GM18526 (cell line): ENCODE measurements around the gene PARD6A.

Source experiments
- POLR2A ChIP-seq: IDR thresholded peaks from 3 replicates; pipeline ENCODE4 v1.6.1; 2011; ENCODE audit not compliant: insufficient read length; ENCODE audit errors: extremely low read depth

Gene PARD6A

GRCh38 chr16:67668495-67669157, 7.9 kb downstream of the PARD6A start:
- TF ChIP-seq POLR2A, result no peak

GRCh38 chr16:67669499-67670101, 8.8 kb downstream of the PARD6A start:
- TF ChIP-seq POLR2A, result no peak

- no peak for TF ChIP-seq POLR2A
Observed at GRCh38 chr16:67672306-67672705, 11.5 kb downstream of the PARD6A start.

GRCh38 chr16:67672739-67673662, 12.2 kb downstream of the PARD6A start:
- no peak for TF ChIP-seq POLR2A

- TF ChIP-seq POLR2A, result no peak
Observed at GRCh38 chr16:67673712-67674580, 13.2 kb downstream of the PARD6A start.

- TF ChIP-seq POLR2A, result no peak
Observed at GRCh38 chr16:67674851-67675578, 14.3 kb downstream of the PARD6A start.

GRCh38 chr16:67675579-67675935, 14.8 kb downstream of the PARD6A start:
- TF ChIP-seq POLR2A, result no peak

GRCh38 chr16:67675999-67676398, 15.2 kb downstream of the PARD6A start:
- no peak for TF ChIP-seq POLR2A

- TF ChIP-seq POLR2A, result no peak
Observed at GRCh38 chr16:67676516-67676915, 15.8 kb downstream of the PARD6A start.

GRCh38 chr16:67676939-67677338, 16.2 kb downstream of the PARD6A start:
- no peak for TF ChIP-seq POLR2A

- TF ChIP-seq POLR2A, result no peak
Observed at GRCh38 chr16:67677712-67678111, 17.0 kb downstream of the PARD6A start.

- TF ChIP-seq POLR2A, result no peak
Observed at GRCh38 chr16:67678354-67679023, 17.7 kb downstream of the PARD6A start.

- TF ChIP-seq POLR2A, result no peak
Observed at GRCh38 chr16:67679935-67680897, 19.5 kb downstream of the PARD6A start.
